ENCODE measurements around the gene ACVR1B. TPM values are rescaled to one million over a fixed set of nuclear protein-coding genes. Genes with fewer than 3 reads are reported as not detected.

Gene ACVR1B
- total RNA-seq, 1 experiment from 2014 or later = 7.7 TPM

DNA sequence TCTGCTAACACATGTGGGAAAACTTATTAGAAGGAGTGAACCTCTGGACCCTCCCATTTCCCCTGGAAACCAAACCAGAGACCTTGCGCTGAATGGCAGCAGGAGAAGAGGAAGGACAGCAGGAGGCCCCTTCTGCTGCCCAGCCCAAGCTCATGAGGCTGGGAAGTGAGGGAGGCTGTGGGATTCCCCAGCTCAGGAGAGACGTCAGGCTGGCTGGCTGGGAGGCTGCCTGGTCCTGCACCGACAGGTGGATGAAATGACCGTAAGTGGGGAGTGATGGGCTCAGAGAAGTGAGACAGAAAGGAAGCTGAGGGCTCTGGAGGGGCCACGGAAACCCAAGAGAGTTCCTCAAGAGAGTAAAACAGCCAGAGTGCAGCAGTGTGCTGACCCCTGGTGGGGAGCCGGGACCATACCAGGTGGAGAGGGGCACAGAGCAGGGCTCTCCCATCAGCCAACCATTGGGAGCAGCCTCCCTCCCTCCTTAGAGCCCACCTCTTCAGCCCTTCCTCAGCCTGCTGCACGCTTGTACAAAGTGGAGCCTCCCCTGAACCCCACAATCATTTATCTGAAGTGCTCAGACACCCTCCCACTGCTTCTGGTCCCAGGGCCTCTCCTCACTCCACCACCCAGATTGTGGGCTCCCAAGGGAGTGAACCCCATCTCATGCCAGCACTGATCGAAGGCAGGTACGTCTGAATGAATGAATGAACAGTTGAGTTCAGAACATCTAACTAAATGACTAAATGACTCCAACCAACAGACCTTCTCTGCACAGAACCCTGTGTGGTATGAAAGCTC is 69.2 kb downstream of the ACVR1B start:
- peak; percentile 54 for DNase-seq (ENCODE audit: low read depth)

- no peak for DNase-seq (ENCODE audit: low read depth)
These were observed 71.3 kb downstream of the ACVR1B start for GRCh38 chr12:52022841-52023181.

DNA sequence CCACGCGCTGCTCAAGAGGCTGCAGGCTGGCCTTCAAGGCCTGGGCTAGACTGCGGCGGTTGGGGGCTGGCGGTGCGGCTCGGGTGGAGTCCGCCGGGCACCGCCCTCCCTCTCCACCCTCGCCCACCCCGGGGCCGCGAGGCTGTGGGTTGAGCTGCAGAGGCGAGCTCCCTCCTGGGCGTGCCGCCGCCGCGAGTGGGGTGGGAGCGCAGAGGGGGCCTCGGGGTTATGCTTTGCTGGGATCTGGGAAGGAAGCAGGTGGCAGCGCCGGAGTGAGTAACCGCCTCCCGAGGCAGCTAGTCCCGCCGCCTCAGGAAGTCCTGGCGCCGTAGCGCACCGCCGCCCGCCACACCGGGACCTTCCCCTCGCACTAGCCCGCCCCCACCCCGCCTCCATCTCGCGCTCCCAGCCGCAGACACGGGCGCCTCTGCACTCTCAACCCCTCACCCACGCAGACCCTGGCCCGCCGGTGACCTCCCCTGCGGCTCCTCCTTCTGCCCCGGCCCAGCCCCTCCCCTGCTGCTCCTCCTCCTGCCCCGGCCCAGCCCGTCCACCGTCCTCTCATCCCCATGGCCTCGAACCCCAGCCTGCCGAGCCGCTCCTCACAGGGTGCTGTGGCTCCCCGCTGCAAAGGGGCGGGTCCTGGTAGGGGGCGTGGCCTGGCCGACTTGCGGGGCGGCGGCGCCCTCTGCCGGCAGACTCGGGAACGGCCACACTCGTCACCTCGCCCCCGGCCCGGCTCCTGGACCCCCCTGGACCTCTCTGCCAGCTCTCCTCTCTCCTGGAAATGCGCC is 71.9 kb downstream of the ACVR1B start:
- peak; percentile 62 for DNase-seq (ENCODE audit: low read depth)

GRCh38 chr12:52023976-52024688 is 72.6 kb downstream of the ACVR1B start:
- DNase-seq (ENCODE audit: low read depth) = no peak

DNA sequence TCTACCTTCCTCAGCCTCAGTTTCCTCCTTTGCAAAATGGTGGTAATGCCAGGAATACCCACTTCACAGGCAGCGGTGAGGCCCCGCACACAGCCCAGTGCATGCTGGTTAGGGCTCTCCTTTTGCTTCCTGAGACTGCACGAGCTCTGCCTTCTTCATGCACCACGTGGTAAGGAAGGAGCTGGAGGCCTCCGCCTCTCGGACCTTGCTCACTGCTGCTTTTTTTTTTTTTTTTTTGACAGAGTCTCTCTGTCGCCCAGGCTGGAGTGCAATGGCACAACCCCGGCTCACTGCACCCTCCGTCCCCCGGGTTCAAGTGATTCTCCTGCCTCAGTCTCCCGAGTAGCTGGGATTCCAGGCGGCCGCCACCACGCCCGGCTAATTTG is 73.3 kb downstream of the ACVR1B start:
- DNase-seq (ENCODE audit: low read depth) = no peak

DNA sequence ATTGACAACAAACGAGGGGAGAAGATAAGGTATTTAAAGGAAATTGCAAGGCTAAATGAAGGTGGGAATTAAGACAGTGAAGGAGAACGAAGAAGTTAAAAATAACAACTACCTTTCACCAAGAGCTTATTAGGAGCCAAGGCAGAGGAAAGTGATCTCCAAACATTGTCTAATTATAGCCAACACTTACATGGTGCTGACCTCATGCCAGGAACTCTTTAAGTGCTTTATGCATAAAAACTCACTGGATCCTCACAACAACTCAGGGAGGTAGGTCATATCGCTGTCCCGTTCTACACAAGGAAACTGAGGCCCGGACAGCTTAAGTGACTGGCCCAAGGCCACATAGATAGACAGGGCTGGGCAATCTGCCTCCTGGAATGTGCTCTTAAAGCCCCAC is 74.8 kb downstream of the ACVR1B start:
- no peak for DNase-seq (ENCODE audit: low read depth)

DNA sequence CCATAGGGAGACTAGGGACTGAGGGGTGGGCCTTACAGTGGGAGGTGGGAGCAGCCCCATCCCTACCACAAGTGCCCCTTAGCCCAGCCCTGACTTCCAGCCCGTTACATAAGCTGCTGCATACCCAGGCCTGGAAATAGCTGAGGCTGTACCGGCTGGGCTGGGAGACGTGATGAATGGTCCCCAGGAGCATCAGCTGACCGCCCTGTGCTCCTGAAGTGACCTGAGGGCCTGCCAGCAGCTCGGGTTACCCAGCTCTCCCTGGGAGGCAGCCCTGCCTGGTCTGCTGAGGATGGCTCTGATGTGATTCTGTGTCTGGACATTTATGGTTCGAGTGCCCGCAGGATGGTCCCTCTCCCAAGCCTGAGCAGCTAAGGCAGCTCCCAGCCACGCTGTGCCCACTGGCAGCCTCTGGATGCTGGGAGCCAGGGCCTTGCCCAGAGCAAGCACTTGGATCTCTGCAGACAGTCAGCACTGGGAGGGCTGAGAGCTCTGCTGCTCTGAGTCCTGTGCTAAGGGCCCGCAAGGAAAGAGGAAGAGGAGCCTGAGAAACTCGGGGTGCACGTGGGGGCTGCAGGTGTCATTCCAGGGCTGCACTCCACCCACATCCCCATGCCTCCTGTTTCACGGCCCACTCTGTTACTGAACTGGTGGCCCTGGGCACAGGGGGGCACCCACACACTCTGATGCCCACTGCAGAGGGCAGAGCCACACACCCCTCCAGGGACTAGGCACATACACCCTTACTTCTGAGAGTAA is 75.8 kb downstream of the ACVR1B start:
- no peak for DNase-seq (ENCODE audit: low read depth)

- DNase-seq (ENCODE audit: low read depth) = peak; percentile 57
These were observed 78.2 kb downstream of the ACVR1B start for GRCh38 chr12:52029685-52030084.

- DNase-seq (ENCODE audit: low read depth) = no peak
These were observed 80.9 kb downstream of the ACVR1B start for GRCh38 chr12:52032446-52032803.

DNA sequence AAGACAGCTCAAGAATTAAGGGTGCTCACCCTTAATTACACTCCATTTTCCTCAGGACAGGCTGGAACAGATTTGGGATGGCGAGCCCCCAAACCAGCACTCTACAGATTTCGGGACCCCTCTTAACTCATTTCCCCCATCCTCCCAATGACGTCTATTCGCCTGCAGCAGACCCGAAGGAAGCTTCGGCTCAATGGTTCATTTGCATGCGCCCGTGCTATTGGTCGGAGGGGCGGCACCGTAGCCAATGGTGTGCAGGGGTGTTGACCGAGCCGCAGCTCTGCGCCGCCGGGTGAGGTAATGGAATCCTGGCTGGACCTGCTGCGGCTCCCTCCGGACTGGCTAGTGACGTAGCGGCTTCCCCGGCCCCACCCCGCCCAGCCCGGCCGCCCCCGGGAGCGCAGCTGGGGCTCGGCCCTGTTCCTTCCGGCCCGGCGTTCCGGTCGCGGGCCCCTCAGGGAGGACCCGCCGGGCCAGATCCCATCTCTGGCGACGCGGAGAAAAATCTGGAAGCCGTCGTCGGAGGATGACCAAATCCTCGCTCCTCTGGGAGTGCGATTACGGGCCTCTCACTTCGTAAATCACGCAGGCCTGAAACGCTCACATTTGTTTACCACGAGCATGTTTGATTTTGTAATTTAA is 81.4 kb downstream of the ACVR1B start:
- peak; percentile 92 for DNase-seq (ENCODE audit: low read depth)

- DNase-seq (ENCODE audit: low read depth) = no peak
These were observed 82.1 kb downstream of the ACVR1B start for GRCh38 chr12:52033446-52034140.

GRCh38 chr12:52035190-52035589 is 83.7 kb downstream of the ACVR1B start:
- DNase-seq (ENCODE audit: low read depth) = no peak

DNA sequence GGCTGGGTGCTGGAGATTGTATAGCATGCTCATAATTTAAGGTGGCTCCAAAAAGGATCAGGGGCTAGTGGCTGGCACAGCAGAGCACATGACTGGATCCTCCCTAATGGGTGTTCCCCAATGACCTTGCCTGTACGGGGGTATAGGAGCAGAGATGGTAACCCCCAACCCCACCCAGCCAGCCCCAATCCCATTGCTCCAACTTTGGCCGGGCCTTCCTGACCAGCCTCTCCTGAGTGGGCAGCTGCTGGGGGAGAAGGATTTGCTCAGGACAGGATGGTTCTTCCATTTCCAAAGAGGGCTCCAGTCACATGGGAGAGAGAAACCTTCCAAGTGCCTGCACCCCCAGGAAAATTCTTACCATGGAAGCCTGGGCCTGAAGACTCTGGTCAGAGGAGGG is 84.4 kb downstream of the ACVR1B start:
- no peak for DNase-seq (ENCODE audit: low read depth)

DNA sequence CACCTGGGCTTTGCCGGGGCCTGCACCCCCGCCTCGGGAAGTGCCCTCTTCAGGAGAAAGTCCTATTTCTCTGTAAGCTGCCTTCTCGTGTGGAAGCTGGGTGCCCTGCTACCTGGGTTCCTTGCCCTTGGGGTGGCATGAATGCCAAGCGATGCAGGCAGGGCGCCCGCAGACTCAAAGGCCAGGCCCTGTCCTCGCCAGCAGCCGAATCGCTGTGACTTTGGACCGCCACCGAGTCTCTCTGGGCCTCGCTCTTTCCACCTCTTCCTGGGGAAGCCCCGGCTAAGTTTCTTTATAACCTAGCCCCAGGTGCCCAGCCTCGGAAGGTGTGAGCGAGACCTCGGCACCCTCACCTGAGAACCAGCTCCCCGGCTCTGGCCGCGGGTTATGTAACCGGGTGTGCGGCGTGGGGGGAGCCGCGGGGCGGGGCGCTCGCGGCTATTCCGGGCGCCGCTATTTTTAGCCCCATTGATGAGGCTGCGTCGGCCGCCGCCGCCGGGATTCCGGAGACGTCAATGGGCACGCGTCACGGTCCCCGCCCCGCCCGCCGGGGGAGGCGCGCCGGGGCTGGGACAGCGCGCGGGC is 85.2 kb downstream of the ACVR1B start:
- peak; percentile 53 for DNase-seq (ENCODE audit: low read depth)

- DNase-seq (ENCODE audit: low read depth) = no peak
These were observed 85.9 kb downstream of the ACVR1B start for GRCh38 chr12:52037248-52037861.

DNA sequence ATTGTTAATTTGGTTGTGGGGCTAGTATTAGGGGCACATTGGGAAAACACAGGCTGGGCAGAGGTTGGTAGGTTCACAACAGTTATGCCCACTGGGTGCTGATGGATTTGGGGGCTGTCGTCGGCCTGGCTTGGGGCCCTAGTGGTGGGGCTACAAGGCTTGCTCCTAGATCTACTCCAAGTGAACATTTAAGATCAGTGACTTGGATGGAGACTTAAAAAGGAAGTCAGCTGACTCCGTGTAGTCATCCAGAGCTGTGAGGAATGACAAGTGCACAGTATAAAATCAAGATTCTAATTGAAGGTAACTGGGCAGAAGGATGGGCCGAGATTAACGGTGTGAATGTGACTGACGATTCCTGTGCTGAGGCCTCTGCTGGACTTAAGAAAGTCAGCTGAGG is 86.9 kb downstream of the ACVR1B start:
- DNase-seq (ENCODE audit: low read depth) = no peak

DNA sequence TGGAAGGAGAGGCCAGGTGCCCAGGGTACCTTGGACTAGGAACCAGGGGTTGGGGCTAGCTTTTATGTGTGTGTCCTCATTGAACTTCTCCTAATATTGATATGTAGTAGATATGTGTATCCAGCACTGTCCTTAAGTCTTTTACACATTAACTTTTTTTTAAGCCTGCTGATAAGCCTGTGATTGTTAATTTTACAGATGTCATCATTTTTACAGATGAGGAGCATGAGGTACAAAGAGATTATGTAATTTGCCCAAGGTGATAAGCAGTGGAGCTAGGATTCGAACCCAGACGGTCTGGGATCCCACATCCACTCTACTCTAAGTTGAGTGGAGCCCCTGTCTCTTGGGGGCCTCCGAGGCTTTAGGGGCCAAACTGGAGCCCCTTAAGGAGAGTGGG is 89.5 kb downstream of the ACVR1B start:
- no peak for DNase-seq (ENCODE audit: low read depth)

GRCh38 chr12:52041695-52042123 is 90.2 kb downstream of the ACVR1B start:
- DNase-seq (ENCODE audit: low read depth) = peak; percentile 44

GRCh38 chr12:52042706-52043385 is 91.3 kb downstream of the ACVR1B start:
- DNase-seq (ENCODE audit: low read depth) = no peak

All from HT1080 (cell line).